ENCODE results near the gene PLPP4.

DNA sequence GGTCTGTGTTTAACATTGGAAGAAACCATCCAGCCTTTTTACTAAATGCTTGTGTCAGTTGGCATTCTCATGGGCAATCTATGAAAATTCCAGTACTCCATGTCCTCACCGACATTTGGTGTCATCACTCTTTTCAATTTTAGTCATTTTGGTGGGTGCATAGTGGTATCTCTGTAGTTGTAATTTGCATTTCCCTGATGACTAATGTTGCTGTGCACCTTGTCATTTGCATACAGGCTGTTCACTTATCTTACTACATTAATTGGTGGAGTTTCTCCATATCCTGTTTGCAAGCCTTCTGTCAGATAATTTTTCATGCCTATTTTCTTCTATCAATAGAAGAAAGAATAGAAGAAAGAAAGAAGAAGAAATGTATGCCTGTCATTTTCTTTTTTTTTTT is 73.7 kb downstream of the PLPP4 start:
- TF ChIP-seq CTCF (IDR thresholded peaks at IDR 0.05; ENCODE audit: low read depth, low read length) (no peak), POLR2A (IDR thresholded peaks at IDR 0.05; ENCODE audit: extremely low read depth, insufficient read length) (no peak), MYC (IDR thresholded peaks at IDR 0.05; ENCODE audit: low read depth, low read length) (no peak), MAX (IDR thresholded peaks at IDR 0.05; ENCODE audit: low read depth, low read length) (no peak)

Data from NB4 (cell line).